KMS-11 (cell line): ENCODE results near the gene CSNK1D.
"Not testable (repeated sequence)": the region's sequence is repeated elsewhere in the genome, so short reads cannot be mapped to it uniquely, and the experiment has no call there.

ENCODE experiments used
- H2AFZ ChIP-seq: fragments of 200-600 bp; sonication (generic); 2 replicates; pipeline ENCODE4 v1.6.1; 2016; ENCODE audit warnings: antibody characterized with exemption, mixed run types, low read depth
- H3K27ac ChIP-seq: fragments of 200-600 bp; sonication (generic); 2 replicates; pipeline ENCODE4 v1.6.1; 2016; ENCODE audit warnings: mild to moderate bottlenecking, mixed run types
- H3K27me3 ChIP-seq: fragments of 200-600 bp; sonication (generic); 2 replicates; pipeline ENCODE4 v1.6.1; 2017; ENCODE audit warnings: mild to moderate bottlenecking, low read depth, mixed run types, moderate library complexity; ENCODE audit not compliant: insufficient read depth
- H3K36me3 ChIP-seq: fragments of 200-600 bp; sonication (generic); 2 replicates; pipeline ENCODE4 v1.6.1; 2017; ENCODE audit warnings: mild to moderate bottlenecking, mixed run types; ENCODE audit not compliant: insufficient read depth
- H3K4me1 ChIP-seq: fragments of 200-600 bp; sonication (generic); 2 replicates; pipeline ENCODE4 v1.6.1; 2016; ENCODE audit warnings: mild to moderate bottlenecking, low read depth, mixed run types; ENCODE audit not compliant: poor library complexity, severe bottlenecking
- H3K4me2 ChIP-seq: fragments of 200-600 bp; sonication (generic); 2 replicates; pipeline ENCODE4 v1.7.0; 2016; ENCODE audit warnings: mild to moderate bottlenecking, mixed run types
- H3K4me3 ChIP-seq: fragments of 200-600 bp; sonication (generic); IDR thresholded peaks from 2 replicates; pipeline ENCODE4 v1.6.1; 2017; ENCODE audit warnings: low read depth, low read length, mixed read lengths; ENCODE audit not compliant: insufficient read depth
- H3K79me2 ChIP-seq: fragments of 200-600 bp; sonication (generic); 2 replicates; pipeline ENCODE4 v1.6.1; 2016; ENCODE audit warnings: low read depth, mixed run types; ENCODE audit not compliant: insufficient read depth
- H3K9ac ChIP-seq: fragments of 200-600 bp; sonication (generic); 2 replicates; pipeline ENCODE4 v1.6.1; 2016; ENCODE audit warnings: mild to moderate bottlenecking, mixed run types
- H4K20me1 ChIP-seq: fragments of 200-600 bp; sonication (generic); 2 replicates; pipeline ENCODE4 v1.6.1; 2016; ENCODE audit warnings: mild to moderate bottlenecking, mixed run types; ENCODE audit not compliant: insufficient read depth
- CTCF ChIP-seq: fragments of 200-600 bp; sonication (generic); conservative IDR thresholded peaks from 2 replicates; pipeline ENCODE4 v1.6.1; 2017; ENCODE audit warnings: low read depth, mild to moderate bottlenecking, antibody characterized with exemption, low read length, moderate library complexity, mixed read lengths

The CSNK1D gene

DNA sequence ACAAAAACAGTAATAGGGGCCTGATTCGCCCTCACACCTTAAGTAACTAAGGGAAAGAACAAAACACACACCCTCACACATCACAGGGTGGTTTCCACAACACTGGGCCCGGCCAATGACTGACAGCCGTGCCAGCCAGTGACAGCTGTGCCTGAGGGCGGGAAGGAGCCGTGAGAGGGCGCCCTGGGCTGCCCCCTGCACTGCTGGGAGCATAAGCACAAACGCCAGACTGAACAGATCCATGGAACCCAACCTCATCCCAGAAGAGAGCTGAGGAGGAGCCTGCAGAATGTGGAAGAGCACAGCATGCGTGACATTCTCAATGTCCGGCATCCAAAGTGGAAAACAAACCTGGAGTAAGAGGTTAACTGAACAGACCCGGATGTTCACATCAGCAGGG is 16.0 kb downstream of the CSNK1D start:
- no peak for TF ChIP-seq CTCF
- no peak overlapping the region for H2AFZ ChIP-seq
- H3K4me3 ChIP-seq, result no peak overlapping the region
- H3K4me1 ChIP-seq, result no peaks in the 10 kb centered on the region
- no peaks in the 10 kb centered on the region for H4K20me1 ChIP-seq
- H3K9ac ChIP-seq, result no peak overlapping the region
- no peak overlapping the region for H3K4me2 ChIP-seq
- H3K27ac ChIP-seq, result no peak overlapping the region
- H3K27me3 ChIP-seq, result no peaks in the 10 kb centered on the region
- H3K79me2 ChIP-seq, result peaks cover 21% of the 10 kb centered on the region; the same call in 1 of the 2 replicates
- H3K36me3 ChIP-seq, result peaks cover 10% of the 10 kb centered on the region; the same call in 1 of the 2 replicates

GRCh38 chr17:82256242-82256885 is 17.1 kb downstream of the CSNK1D start:
- H3K4me1 ChIP-seq, result no peaks in the 10 kb centered on the region
- H3K36me3 ChIP-seq, result peaks cover 15% of the 10 kb centered on the region; the same call in 1 of the 2 replicates
- peaks cover 21% of the 10 kb centered on the region; the same call in 1 of the 2 replicates for H3K79me2 ChIP-seq
- H3K27ac ChIP-seq, result no peak overlapping the region
- H3K9ac ChIP-seq, result no peak overlapping the region
- no peak for TF ChIP-seq CTCF
- no peak overlapping the region for H3K4me3 ChIP-seq
- no peak overlapping the region for H2AFZ ChIP-seq
- no peaks in the 10 kb centered on the region for H4K20me1 ChIP-seq
- no peak overlapping the region for H3K4me2 ChIP-seq
- H3K27me3 ChIP-seq, result no peaks in the 10 kb centered on the region

DNA sequence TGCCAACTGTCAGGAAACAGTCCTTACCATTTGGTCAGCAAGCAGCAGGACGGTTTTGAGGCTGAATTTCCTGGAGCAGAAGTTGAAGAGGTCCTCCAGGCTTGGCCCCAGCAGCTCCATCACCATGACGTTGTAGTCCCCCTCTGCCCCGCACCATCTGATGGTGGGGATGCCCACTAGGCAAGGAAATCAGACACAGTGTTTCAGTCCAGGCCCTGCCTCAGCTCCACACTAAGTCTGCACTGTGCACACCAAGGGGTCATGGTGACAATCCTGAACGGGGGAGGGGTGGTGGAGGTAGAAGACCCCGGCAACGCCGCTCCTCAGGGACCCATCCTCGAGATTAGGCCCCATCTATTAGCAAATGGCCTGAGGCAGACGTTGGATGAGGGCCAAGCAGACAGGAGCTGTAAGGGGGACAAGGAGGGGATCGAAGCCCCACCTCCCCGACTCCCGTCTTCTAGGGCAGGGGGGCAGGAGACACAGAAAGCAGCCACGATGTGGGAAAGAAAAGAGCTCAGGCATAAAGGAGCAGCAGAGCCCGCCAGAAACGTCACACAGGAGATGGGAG is 18.0 kb downstream of the CSNK1D start:
- no peaks in the 10 kb centered on the region for H4K20me1 ChIP-seq
- H3K9ac ChIP-seq, result no peak overlapping the region
- no peaks in the 10 kb centered on the region for H3K4me1 ChIP-seq
- peaks cover 14% of the 10 kb centered on the region; the same call in 1 of the 2 replicates for H3K36me3 ChIP-seq
- TF ChIP-seq CTCF, result no peak
- H3K27ac ChIP-seq, result no peak overlapping the region
- H3K4me3 ChIP-seq, result no peak overlapping the region
- no peaks in the 10 kb centered on the region for H3K27me3 ChIP-seq
- H3K79me2 ChIP-seq, result peaks cover 21% of the 10 kb centered on the region; the same call in 1 of the 2 replicates
- no peak overlapping the region for H3K4me2 ChIP-seq
- no peak overlapping the region for H2AFZ ChIP-seq

DNA sequence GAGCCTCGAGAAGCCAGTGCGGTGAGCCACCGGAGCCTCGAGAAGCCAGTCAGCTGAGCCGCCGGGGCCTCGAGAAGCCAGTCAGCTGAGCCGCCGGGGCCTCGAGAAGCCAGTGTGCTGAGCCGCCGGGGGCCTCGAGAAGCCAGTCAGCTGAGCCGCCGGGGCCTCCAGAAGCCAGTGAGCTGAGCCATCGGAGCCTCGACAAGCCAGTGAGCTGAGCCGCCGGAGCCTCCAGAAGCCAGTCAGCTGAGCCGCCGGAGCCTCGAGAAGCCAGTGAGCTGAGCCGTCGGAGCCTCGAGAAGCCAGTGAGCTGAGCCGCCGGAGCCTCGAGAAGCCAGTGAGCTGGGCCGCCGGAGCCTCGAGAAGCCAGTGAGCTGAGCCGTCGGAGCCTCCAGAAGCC is 18.8 kb downstream of the CSNK1D start:
- H3K79me2 ChIP-seq, result peaks cover 21% of the 10 kb centered on the region; the same call in 1 of the 2 replicates
- H3K9ac ChIP-seq, H3K27me3 ChIP-seq, H3K4me1 ChIP-seq, H4K20me1 ChIP-seq, H2AFZ ChIP-seq, H3K27ac ChIP-seq, H3K4me3 ChIP-seq, H3K4me2 ChIP-seq: not testable (repeated sequence)
- peaks cover 10% of the 10 kb centered on the region; the same call in 1 of the 2 replicates for H3K36me3 ChIP-seq

DNA sequence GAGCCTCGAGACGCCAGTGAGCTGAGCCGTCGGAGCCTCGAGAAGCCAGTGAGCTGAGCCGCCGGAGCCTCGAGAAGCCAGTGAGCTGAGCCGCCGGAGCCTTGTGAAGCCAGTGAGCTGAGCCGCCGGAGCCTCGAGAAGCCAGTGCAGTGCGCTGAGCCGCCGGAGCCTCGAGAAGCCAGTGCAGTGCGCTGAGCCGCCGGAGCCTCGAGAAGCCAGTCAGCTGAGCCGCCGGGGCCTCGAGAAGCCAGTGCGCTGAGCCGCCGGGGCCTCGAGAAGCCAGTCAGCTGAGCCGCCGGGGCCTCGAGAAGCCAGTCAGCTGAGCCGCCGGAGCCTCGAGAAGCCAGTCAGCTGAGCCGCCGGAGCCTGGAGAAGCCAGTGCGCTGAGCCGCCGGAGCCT is 19.4 kb downstream of the CSNK1D start:
- Histone ChIP-seq H3K79me2 (peaks cover 16% of the 10 kb centered on the region; the same call in 1 of the 2 replicates), H3K36me3 (peaks cover 10% of the 10 kb centered on the region; the same call in 1 of the 2 replicates)
- not testable (repeated sequence) for H3K9ac ChIP-seq, H4K20me1 ChIP-seq, H3K27me3 ChIP-seq, H3K4me1 ChIP-seq, H2AFZ ChIP-seq, H3K4me3 ChIP-seq, H3K27ac ChIP-seq, H3K4me2 ChIP-seq
